ENCODE data around the gene SDF4. TPM values are rescaled to one million over a fixed set of nuclear protein-coding genes. Genes with fewer than 3 reads are reported as not detected.

The SDF4 gene
- total and polyA plus RNA-seq, 2 of the 13 experiments (the other 11 are each of a cell fraction or from before 2014, with no cell fraction given), result 80.8 to 107 TPM

- TF ChIP-seq CREB3 (CRISPR knock-in tag; IDR thresholded peaks at IDR 0.05), result no peak
- TF ChIP-seq ZNF574 (CRISPR knock-in tag; IDR thresholded peaks at IDR 0.05), result peak; percentile 33; the same call in 1 of the 2 replicates
- no peak for TF ChIP-seq NFAT5 (CRISPR knock-in tag; IDR thresholded peaks at IDR 0.05)
- no peak for TF ChIP-seq ZFYVE20 (CRISPR knock-in tag; IDR thresholded peaks at IDR 0.05; ENCODE audit: borderline replicate concordance, low read depth)
- no peak for TF ChIP-seq ZBTB42 (CRISPR knock-in tag; IDR thresholded peaks at IDR 0.05)
- TF ChIP-seq SMAD1 (CRISPR knock-in tag; IDR thresholded peaks at IDR 0.05; ENCODE audit: borderline replicate concordance, low read depth), result peak; percentile 71; the same call in 1 of the 2 replicates
- no peak for TF ChIP-seq ZNF383 (CRISPR knock-in tag; IDR thresholded peaks at IDR 0.05; ENCODE audit: borderline replicate concordance)
- no peak for TF ChIP-seq NFE2L2 (IDR thresholded peaks at IDR 0.05; ENCODE audit: low read length)
- TF ChIP-seq PAXIP1 (CRISPR knock-in tag; conservative IDR thresholded peaks at IDR 0.05), result peak; percentile 81
- no peak for TF ChIP-seq NCOA2 (CRISPR knock-in tag; IDR thresholded peaks at IDR 0.05)
- no peak for TF ChIP-seq ZNF780A (CRISPR knock-in tag; IDR thresholded peaks at IDR 0.05)
- TF ChIP-seq SALL1 (CRISPR knock-in tag; IDR thresholded peaks at IDR 0.05), result peak; percentile 43; the same call in 1 of the 2 replicates
- TF ChIP-seq ZNF784 (CRISPR knock-in tag; IDR thresholded peaks at IDR 0.05; ENCODE audit: borderline replicate concordance), result peak; percentile 27; the same call in 1 of the 2 replicates
- TF ChIP-seq ZNF550 (CRISPR knock-in tag; IDR thresholded peaks at IDR 0.05; ENCODE audit: borderline replicate concordance), result no peak
- TF ChIP-seq ZMYM4 (CRISPR knock-in tag; IDR thresholded peaks at IDR 0.05), result no peak
Observed at GRCh38 chr1:1239614-1240347, 8.0 kb upstream of the SDF4 start (continued).
